OCI-LY1 (cell line): ENCODE measurements around the gene KIRREL3.

Source experiments
- H2AFZ ChIP-seq: fragments of 200-600 bp; sonication (generic), shearing (Covaris generic); 2 replicates; pipeline ENCODE4 v1.6.0; 2014; ENCODE audit warnings: antibody characterized with exemption, mild to moderate bottlenecking, low read length
- H3F3A ChIP-seq: fragments of 200-600 bp; sonication (generic), shearing (Covaris generic); 2 replicates; pipeline ENCODE4 v1.6.0; 2014; ENCODE audit warnings: mild to moderate bottlenecking, antibody characterized with exemption, low read length, moderate library complexity; ENCODE audit not compliant: insufficient read depth
- H3K27ac ChIP-seq: fragments of 200-600 bp; sonication (generic); 2 replicates; pipeline ENCODE4 v1.5.1; 2014; ENCODE audit warnings: low read length, mixed run types, mild to moderate bottlenecking, low read depth; ENCODE audit not compliant: poor library complexity, severe bottlenecking
- H3K27me3 ChIP-seq: fragments of 200-600 bp; sonication (generic); 2 replicates; pipeline ENCODE4 v1.6.0; 2014; ENCODE audit warnings: antibody characterized with exemption, mild to moderate bottlenecking, low read length, moderate library complexity; ENCODE audit not compliant: insufficient read depth
- H3K36me3 ChIP-seq: fragments of 200-600 bp; sonication (generic); 2 replicates; pipeline ENCODE4 v1.6.1; 2014; ENCODE audit warnings: mild to moderate bottlenecking, antibody characterized with exemption, low read length, moderate library complexity, mixed read lengths; ENCODE audit not compliant: insufficient read depth
- H3K4me1 ChIP-seq: fragments of 200-600 bp; sonication (generic); 2 replicates; pipeline ENCODE4 v1.5.1; 2014; ENCODE audit warnings: mild to moderate bottlenecking, low read length, moderate library complexity; ENCODE audit not compliant: insufficient read depth, severe bottlenecking
- H3K4me2 ChIP-seq: fragments of 200-600 bp; sonication (generic), shearing (Covaris generic); 2 replicates; pipeline ENCODE4 v1.6.1; 2014; ENCODE audit warnings: low read length
- H3K4me3 ChIP-seq: fragments of 200-600 bp; sonication (generic); 2 replicates; pipeline ENCODE4 v1.5.1; 2014; ENCODE audit warnings: low read length, low read depth, mild to moderate bottlenecking, mixed read lengths; ENCODE audit not compliant: poor library complexity, severe bottlenecking
- H3K79me2 ChIP-seq: fragments of 200-600 bp; shearing (Covaris generic); 2 replicates; pipeline ENCODE4 v1.6.1; 2016; ENCODE audit warnings: mixed run types, low read length, mixed read lengths; ENCODE audit not compliant: insufficient read depth
- H3K9ac ChIP-seq: fragments of 200-600 bp; sonication (generic), shearing (Covaris generic); 2 replicates; pipeline ENCODE4 v1.6.1; 2014; ENCODE audit warnings: mild to moderate bottlenecking, low read length, mixed read lengths
- H3K9me2 ChIP-seq: fragments of 200-600 bp; sonication (generic), shearing (Covaris generic); 2 replicates; pipeline ENCODE4 v1.6.1; 2014; ENCODE audit warnings: low read depth, mild to moderate bottlenecking, low read length, mixed read lengths
- H3K9me3 ChIP-seq: fragments of 200-600 bp; shearing (Covaris generic); 2 replicates; pipeline ENCODE4 v1.6.1; 2014; ENCODE audit warnings: low read length, mixed read lengths
- H4K20me1 ChIP-seq: fragments of 200-600 bp; sonication (generic), shearing (Covaris generic); 2 replicates; pipeline ENCODE4 v1.6.0; 2016; ENCODE audit warnings: mild to moderate bottlenecking, low read length; ENCODE audit not compliant: insufficient read depth
- CTCF ChIP-seq: fragments of 200-600 bp; sonication (generic), shearing (Covaris generic); IDR thresholded peaks from 2 replicates; pipeline ENCODE4 v1.5.1; 2017; ENCODE audit warnings: mild to moderate bottlenecking, antibody characterized with exemption, low read length, moderate library complexity, mixed read lengths
- EZH2 ChIP-seq: fragments of 200-600 bp; sonication (generic), shearing (Covaris generic); IDR thresholded peaks from 2 replicates; pipeline ENCODE4 v1.8.0; 2017; ENCODE audit warnings: borderline replicate concordance, mixed run types, mild to moderate bottlenecking, antibody characterized with exemption, low read length, moderate library complexity, mixed read lengths

The KIRREL3 gene

GRCh38 chr11:126997641-126998040 is 2.9 kb downstream of the KIRREL3 start:
- Histone ChIP-seq H2AFZ (no peak overlapping the region), H3K4me1 (no peaks in the 10 kb centered on the region), H3K4me2 (no peak overlapping the region), H3K79me2 (no peaks in the 10 kb centered on the region), H3K4me3 (no peak overlapping the region), H3K27me3 (no peaks in the 10 kb centered on the region), H3K36me3 (no peaks in the 10 kb centered on the region), H3F3A (no peaks in the 10 kb centered on the region), H3K9me2 (no peaks in the 10 kb centered on the region), H3K9ac (no peak overlapping the region), H3K27ac (no peak overlapping the region), H3K9me3 (no peaks in the 10 kb centered on the region), H4K20me1 (no peaks in the 10 kb centered on the region)
- no peak for TF ChIP-seq CTCF
- no peak for TF ChIP-seq EZH2

GRCh38 chr11:126997196-126997595 is 3.4 kb downstream of the KIRREL3 start:
- Histone ChIP-seq H3K9me2 (no peaks in the 10 kb centered on the region), H3K27me3 (no peaks in the 10 kb centered on the region), H3K9ac (no peak overlapping the region), H3F3A (no peaks in the 10 kb centered on the region), H3K27ac (no peak overlapping the region), H3K79me2 (no peaks in the 10 kb centered on the region), H3K4me3 (no peak overlapping the region), H3K4me1 (no peaks in the 10 kb centered on the region), H3K36me3 (no peaks in the 10 kb centered on the region), H2AFZ (no peak overlapping the region), H4K20me1 (no peaks in the 10 kb centered on the region), H3K9me3 (no peaks in the 10 kb centered on the region), H3K4me2 (no peak overlapping the region)
- TF ChIP-seq EZH2: no peak
- no peak for TF ChIP-seq CTCF

- H3K4me1 ChIP-seq: no peaks in the 10 kb centered on the region
- no peak overlapping the region for H3K4me3 ChIP-seq
- no peaks in the 10 kb centered on the region for H3K27me3 ChIP-seq
Measured at GRCh38 chr11:126996036-126996804, 4.3 kb downstream of the KIRREL3 start.

More at GRCh38 chr11:126996036-126996804, 4.3 kb downstream of the KIRREL3 start:
- no peak overlapping the region for H3K27ac ChIP-seq
- H4K20me1 ChIP-seq: no peaks in the 10 kb centered on the region
- H3K9ac ChIP-seq: no peak overlapping the region
- H3K9me2 ChIP-seq: no peaks in the 10 kb centered on the region
- H3K36me3 ChIP-seq: no peaks in the 10 kb centered on the region
- no peaks in the 10 kb centered on the region for H3F3A ChIP-seq
- TF ChIP-seq CTCF: no peak
- H3K9me3 ChIP-seq: no peaks in the 10 kb centered on the region
- no peak overlapping the region for H2AFZ ChIP-seq
- no peak overlapping the region for H3K4me2 ChIP-seq
- no peaks in the 10 kb centered on the region for H3K79me2 ChIP-seq
